Uterine smooth muscle cell (primary cell): ENCODE results near the gene DPF3. TPM values are rescaled to one million over a fixed set of nuclear protein-coding genes. Genes with fewer than 3 reads are reported as not detected.

Experiments
- total RNA-seq: library from RNA; depleted of rRNA; stranded (reverse); fragments of >200 nt; gene quantifications from 2 replicates; pipeline ENCODE4 v1.2.3, GENCODE V29; 2014

Gene DPF3
- 3.1 and 6.6 TPM in 2 replicates for total RNA-seq

GRCh38 chr14:72893636-72894322 lies at the start of gene DPF3:
Gene DPF3 (minus strand): TSS chr14:72894101. CDS start chr14:72894088, 13 bp downstream.

GRCh38 chr14:72926292-72927028 lies 32.6 kb upstream of the DPF3 start, which contains the start of gene DCAF4:
Gene DCAF4 (plus strand): TSS chr14:72926464. CDS start chr14:72937979, 11,515 bp downstream.

Other genes with a start within 250 kb of the DPF3 start
- gene DCAF4, start 32.4 kb upstream of the DPF3 start, total RNA-seq = 11.7 and 23.9 TPM in 2 replicates
- gene ZFYVE1, start 133.0 kb upstream of the DPF3 start, total RNA-seq = 10.1 and 15.4 TPM in 2 replicates
- gene RBM25, start 164.4 kb upstream of the DPF3 start, total RNA-seq = 40.7 and 44.7 TPM in 2 replicates
- gene PSEN1, start 242.4 kb upstream of the DPF3 start, total RNA-seq = 50.5 and 67.2 TPM in 2 replicates